ENCODE results near the gene MATR3.
A peak's percentile ranks its signal among the peaks of the same experiment; 100 is the strongest.

The MATR3 gene

GRCh38 chr5:139312075-139312474 lies 18.5 kb downstream of the MATR3 start:
- FAIRE-seq: no peak
- DNase-seq (ENCODE audit: insufficient read length, low spot score): no peak
- TF ChIP-seq CTCF (IDR thresholded peaks at IDR 0.05; ENCODE audit: insufficient read depth, missing control alignments): no peak

GRCh38 chr5:139314276-139314675 lies 20.7 kb downstream of the MATR3 start:
- DNase-seq (ENCODE audit: insufficient read length, low spot score): no peak
- no peak for TF ChIP-seq CTCF (IDR thresholded peaks at IDR 0.05; ENCODE audit: insufficient read depth, missing control alignments)
- FAIRE-seq: no peak

- TF ChIP-seq CTCF (IDR thresholded peaks at IDR 0.05; ENCODE audit: insufficient read depth, missing control alignments): no peak
- DNase-seq (ENCODE audit: insufficient read length, low spot score) (no peak), FAIRE-seq (no peak)
Measured at GRCh38 chr5:139315056-139315615, 21.6 kb downstream of the MATR3 start.

GRCh38 chr5:139335811-139336210 lies 42.3 kb downstream of the MATR3 start:
- DNase-seq (ENCODE audit: insufficient read length, low spot score) (no peak), FAIRE-seq (no peak)
- no peak for TF ChIP-seq CTCF (IDR thresholded peaks at IDR 0.05; ENCODE audit: insufficient read depth, missing control alignments)

GRCh38 chr5:139340051-139340450 lies 46.5 kb downstream of the MATR3 start:
- TF ChIP-seq CTCF (IDR thresholded peaks at IDR 0.05; ENCODE audit: insufficient read depth, missing control alignments): no peak
- DNase-seq (ENCODE audit: insufficient read length, low spot score) (no peak), FAIRE-seq (no peak)

GRCh38 chr5:139341187-139341688 lies 47.7 kb downstream of the MATR3 start:
- FAIRE-seq: no peak
- DNase-seq (ENCODE audit: insufficient read length, low spot score): no peak
- no peak for TF ChIP-seq CTCF (IDR thresholded peaks at IDR 0.05; ENCODE audit: insufficient read depth, missing control alignments)

GRCh38 chr5:139341689-139342422 lies 48.3 kb downstream of the MATR3 start, which contains the start of gene PAIP2:
TSS of gene PAIP2 (plus strand) at chr5:139341854. CDS start at chr5:139363785, 21,931 bp downstream.
- peak; percentile 63 for TF ChIP-seq CTCF (IDR thresholded peaks at IDR 0.05; ENCODE audit: insufficient read depth, missing control alignments)
- FAIRE-seq (no peak), DNase-seq (ENCODE audit: insufficient read length, low spot score) (peak; percentile 80)

Data from D721Med (cell line).